ENCODE measurements around the gene SNX21.
A peak's percentile ranks its signal among the peaks of the same experiment; 100 is the strongest.

SNX21 gene

DNA sequence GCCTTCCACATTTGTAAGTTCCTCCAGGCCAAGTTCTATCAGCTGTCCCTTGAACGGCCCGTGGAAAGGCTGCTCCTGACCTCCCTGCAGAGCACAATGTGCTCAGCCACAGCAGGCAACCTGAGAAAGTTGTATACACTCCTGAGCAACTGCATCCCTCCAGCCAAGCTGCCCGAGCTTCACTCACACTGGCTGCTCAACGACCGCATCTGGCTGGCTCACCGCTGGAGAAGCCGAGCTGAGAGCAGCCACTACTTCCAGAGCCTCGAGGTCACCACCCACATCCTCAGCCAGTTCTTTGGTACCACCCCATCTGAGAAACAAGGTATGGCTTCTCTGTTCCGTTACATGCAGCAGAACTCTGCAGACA is 49.5 kb downstream of the SNX21 start:
- no peak for DNase-seq

DNA sequence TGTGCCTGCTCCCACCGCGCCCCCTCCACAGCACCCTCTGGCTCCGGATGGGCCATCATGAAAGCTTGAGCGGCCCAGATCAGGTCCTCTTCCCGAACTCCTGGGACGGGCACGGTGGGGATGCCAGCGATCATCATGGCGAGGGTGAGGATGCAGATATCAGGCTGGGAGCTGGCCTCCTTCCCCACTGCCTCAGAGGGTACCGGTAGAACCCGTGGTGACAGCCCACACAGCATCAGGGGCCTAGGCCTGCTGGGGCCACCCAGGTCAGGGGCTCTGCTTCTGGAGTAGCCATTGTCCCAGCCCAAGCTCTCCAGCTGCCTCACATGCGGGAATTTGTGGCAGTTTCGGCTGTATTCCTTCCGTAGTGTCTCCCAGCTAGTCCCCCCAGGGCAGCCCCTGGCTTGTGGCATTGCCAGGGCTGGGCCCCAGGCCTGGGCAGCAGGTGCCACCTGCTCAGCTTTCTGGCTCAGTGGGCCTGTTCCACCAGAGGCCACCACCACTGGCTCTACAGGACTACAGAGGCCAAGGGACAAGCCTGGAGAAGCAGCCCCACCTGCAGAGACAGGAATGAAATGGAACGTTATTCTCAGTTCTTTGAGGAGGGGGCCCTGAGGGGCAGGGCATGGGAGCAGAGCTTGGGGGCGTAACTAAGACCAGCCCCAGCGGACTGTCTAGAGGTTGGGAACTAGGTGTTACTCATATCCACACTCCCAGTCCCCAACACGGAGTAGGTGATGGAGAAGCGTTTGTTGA is 53.2 kb downstream of the SNX21 start:
- DNase-seq, result no peak

- DNase-seq, result no peak
Measured at GRCh38 chr20:45887346-45887715, 53.7 kb downstream of the SNX21 start, which contains the start of gene SPATA25. TSS of gene SPATA25 (minus strand) at chr20:45887622. CDS start at chr20:45887590, 32 bp downstream.

- no peak for DNase-seq
Measured at GRCh38 chr20:45888681-45889080, 55.1 kb downstream of the SNX21 start.

GRCh38 chr20:45890077-45890984 is 56.7 kb downstream of the SNX21 start:
- DNase-seq, result peak; percentile 64

- DNase-seq, result peak; percentile 90
Measured at GRCh38 chr20:45890985-45891983, 57.7 kb downstream of the SNX21 start, which contains the start of the genes CTSA and NEURL2. TSS of gene CTSA (plus strand) at chr20:45891335. CDS start at chr20:45891569, 234 bp downstream. TSS of gene NEURL2 (minus strand) at chr20:45891208. CDS start at chr20:45890991, 217 bp downstream.

DNA sequence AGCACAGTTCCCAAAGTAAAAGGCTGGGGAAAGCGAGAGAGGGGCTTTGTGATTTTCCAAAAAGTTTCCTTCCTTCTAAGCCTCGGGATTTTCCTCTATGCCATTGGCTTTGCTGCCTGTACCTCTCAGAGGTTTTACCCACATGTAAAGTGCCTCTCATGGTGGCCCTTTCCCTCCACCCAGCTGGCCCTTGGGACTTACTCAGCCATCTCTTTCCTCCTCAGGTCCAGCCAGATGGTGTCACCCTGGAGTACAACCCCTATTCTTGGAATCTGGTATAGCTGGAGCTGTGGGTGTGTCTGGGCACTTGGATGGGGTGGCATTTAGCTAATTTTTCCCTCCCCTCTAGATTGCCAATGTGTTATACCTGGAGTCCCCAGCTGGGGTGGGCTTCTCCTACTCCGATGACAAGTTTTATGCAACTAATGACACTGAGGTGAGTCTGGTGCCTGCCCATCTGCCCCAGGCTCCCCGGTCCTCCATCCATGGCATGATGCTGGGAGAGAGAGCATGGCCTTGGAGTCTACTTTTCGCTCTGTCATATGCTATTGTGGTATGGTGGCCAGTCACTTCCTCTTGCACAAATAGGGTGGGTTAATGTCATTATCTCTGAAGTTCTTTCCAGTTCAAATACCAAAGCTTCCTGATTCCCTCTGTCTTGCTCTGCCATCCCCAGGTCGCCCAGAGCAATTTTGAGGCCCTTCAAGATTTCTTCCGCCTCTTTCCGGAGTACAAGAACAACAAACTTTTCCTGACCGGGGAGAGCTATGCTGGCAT is 58.6 kb downstream of the SNX21 start:
- no peak for DNase-seq

All from stimulated activated CD4-positive, alpha-beta T cell treated with anti-CD3 and anti-CD28 coated beads, Interleukin-15, amount 100 ng/mL, for 24 hours (primary cell).